Panc1 (cell line): ENCODE results near the gene STAM2. TPM values are rescaled to one million over a fixed set of nuclear protein-coding genes. Genes with fewer than 3 reads are reported as not detected.

Source experiments
- ATAC-seq: fragments of 200-7000 bp; cut with Tn5 transposase; 2 replicates; pipeline ENCODE4 v1.9.1; 2020; ENCODE audit warnings: mild to moderate bottlenecking, moderate library complexity
- BruUV-seq: library from RNA; stranded (reverse); fragments of 400-500 nt; replicated peaks from 2 replicates; lab custom pipeline; 2021; lab: Mats Ljungman, UMichigan
- CTCF ChIA-PET: fragments of 300-600 bp; sonication (Branson Sonifier 250); formaldehyde crosslinking; loops from one replicate; lab custom pipeline; 2022; ENCODE audit warnings: antibody characterized with exemption; lab: Charles Lee
- POLR2A ChIA-PET: fragments of 300-600 bp; sonication (Branson Sonifier 250); formaldehyde crosslinking; loops from one replicate; lab custom pipeline; 2022; ENCODE audit warnings: antibody characterized with exemption; lab: Charles Lee
- DNase-seq: peaks from one replicate; pipeline ENCODE4 v3.0.0-alpha.2; 2010; ENCODE audit warnings: low read depth, low spot score
- H3K27ac ChIP-seq: 2 replicates; pipeline ENCODE4 v1.5.1; 2011; ENCODE audit warnings: mild to moderate bottlenecking, low read length, inconsistent platforms
- H3K27me3 ChIP-seq: fragments of 200-500 bp; sonication (Bioruptor generic); 2 replicates; pipeline ENCODE4 v1.6.0; 2014; ENCODE audit warnings: low read length, inconsistent platforms; ENCODE audit not compliant: control insufficient read depth, insufficient read depth
- H3K36me3 ChIP-seq: fragments of 200-500 bp; sonication (Bioruptor generic); 2 replicates; pipeline ENCODE4 v1.5.1; 2014; ENCODE audit warnings: inconsistent platforms, mild to moderate bottlenecking, low read length, moderate library complexity; ENCODE audit not compliant: control insufficient read depth, insufficient read depth
- H3K4me1 ChIP-seq: 2 replicates; pipeline ENCODE4 v1.5.1; 2011; ENCODE audit warnings: inconsistent platforms, mild to moderate bottlenecking, low read length, moderate library complexity; ENCODE audit not compliant: control insufficient read depth, insufficient read depth
- H3K4me3 ChIP-seq, 2 experiments: 2 replicates each; pipeline ENCODE4 v1.5.1; 2011 to 2012; ENCODE audit warnings: low read depth in 2 of 2, low read length in 2 of 2, mild to moderate bottlenecking in 2 of 2, inconsistent platforms in 1 of 2, moderate library complexity in 1 of 2
- H3K9me3 ChIP-seq: fragments of 200-500 bp; sonication (Bioruptor generic); 2 replicates; pipeline ENCODE4 v1.5.1; 2014; ENCODE audit warnings: low read depth, mild to moderate bottlenecking, inconsistent platforms, low read length, moderate library complexity; ENCODE audit not compliant: control insufficient read depth, insufficient read depth
- CTCF ChIP-seq: fragments of 450-650 bp; IDR thresholded peaks from 2 replicates; pipeline ENCODE4 v1.5.1; 2017; ENCODE audit warnings: mild to moderate bottlenecking
- POLR2AphosphoS5 ChIP-seq: IDR thresholded peaks from 2 replicates; pipeline ENCODE4 v1.6.1; 2012; ENCODE audit warnings: mild to moderate bottlenecking, low read depth, low read length, moderate library complexity
- REST ChIP-seq, 2 experiments: IDR thresholded peaks; 2 replicates each; pipeline ENCODE4 v1.6.1; 2011 to 2012; ENCODE audit warnings: low read depth in 2 of 2, control low read depth in 1 of 2, low read length in 1 of 2, mild to moderate bottlenecking in 1 of 2, moderate library complexity in 1 of 2; ENCODE audit not compliant: insufficient read depth in 1 of 2
- SIN3A ChIP-seq: IDR thresholded peaks from 2 replicates; pipeline ENCODE4 v1.6.1; 2012; ENCODE audit warnings: low read depth, mild to moderate bottlenecking, low read length, moderate library complexity, borderline replicate concordance; ENCODE audit not compliant: insufficient read depth
- TCF7L2 ChIP-seq: IDR thresholded peaks from 2 replicates; pipeline ENCODE4 v1.6.1; 2011; ENCODE audit warnings: mild to moderate bottlenecking, low read depth, low read length, inconsistent platforms
- in situ Hi-C: cut with HindIII; loops from 2 replicates; pipeline ENCODE4 v1.10.0; 2016; ENCODE audit warnings: low sequenced_read_pairs, low pct_unique_long_range_greater_than_20kb
- intact Hi-C: fragments of 100-400 bp; cut with micrococcal nuclease; formaldehyde crosslinking; loops from one replicate; pipeline ENCODE4 v1.10.0; 2022; ENCODE audit not compliant: unreplicated experiment
- total RNA-seq: library from RNA; stranded (reverse); gene quantifications from one replicate; pipeline ENCODE4 v1.2.1, GENCODE V29; 2021; ENCODE audit not compliant: unreplicated experiment

The STAM2 gene
- total RNA-seq, 1 experiment from 2014 or later: 29.1 TPM

DNA sequence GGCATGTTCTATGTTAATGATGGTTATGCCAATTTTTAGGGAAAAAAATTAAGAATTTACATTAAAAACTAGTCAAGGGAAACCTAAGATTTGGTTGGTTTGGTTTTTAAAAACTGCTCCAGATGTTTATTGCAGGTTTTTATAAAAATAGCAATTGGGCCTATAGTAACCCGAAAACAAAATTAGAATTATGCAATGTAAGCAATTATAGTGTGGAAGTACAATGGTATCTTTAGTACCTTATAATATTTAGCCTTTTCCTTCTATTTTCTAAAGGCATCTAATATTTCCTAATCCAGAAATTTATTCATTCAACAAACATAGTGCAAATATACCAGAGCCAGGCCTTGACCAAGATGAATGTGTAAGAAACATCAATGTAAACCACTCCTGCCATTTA, 104.0 kb downstream of the STAM2 start:
- H3K4me3 ChIP-seq: no peak overlapping the region
- H3K9me3 ChIP-seq: no peaks in the 10 kb centered on the region
- H3K4me1 ChIP-seq: no peaks in the 10 kb centered on the region
- BruUV-seq: no TSS peak
- ATAC-seq: no peak
- H3K27ac ChIP-seq: no peak overlapping the region
- H3K36me3 ChIP-seq: no peaks in the 10 kb centered on the region
- TF ChIP-seq TCF7L2 (no peak), CTCF (no peak), POLR2AphosphoS5 (no peak), SIN3A (no peak)
- no peak for DNase-seq
- ChIA-PET CTCF (no interaction called here), POLR2A (no interaction called here)
- in situ Hi-C loops: no loop called here
- intact Hi-C loops: no loop called here
- no peaks in the 10 kb centered on the region for H3K27me3 ChIP-seq

GRCh38 chr2:152071092-152071491, 104.5 kb downstream of the STAM2 start:
- ChIA-PET POLR2A (no interaction called here), CTCF (no interaction called here)
- in situ Hi-C loops (no loop called here), intact Hi-C loops (no loop called here)
- Histone ChIP-seq H3K27me3 (no peaks in the 10 kb centered on the region), H3K4me1 (no peaks in the 10 kb centered on the region), H3K27ac (no peak overlapping the region), H3K4me3 (no peak overlapping the region), H3K9me3 (no peaks in the 10 kb centered on the region), H3K36me3 (no peaks in the 10 kb centered on the region)
- ATAC-seq (no peak), DNase-seq (no peak)
- BruUV-seq: no TSS peak
- TF ChIP-seq REST (IDR thresholded peaks at IDR 0.05; ENCODE audit: insufficient read depth in 1 of 2, low read depth in 2 of 2, low read length in 1 of 2) (no peak), TCF7L2 (no peak), POLR2AphosphoS5 (no peak), CTCF (no peak), SIN3A (no peak)
